Thyroid gland (tissue), 4 donors: ENCODE data around the gene NLRP10. TPM values are rescaled to one million over a fixed set of nuclear protein-coding genes. Genes with fewer than 3 reads are reported as not detected.

Experiments
- DNase-seq, 2 donors: peaks; one replicate each; pipeline ENCODE4 v3.0.0-alpha.2; 2019
- H3K27ac ChIP-seq, 3 donors: fragments of 200-600 bp; sonication (generic); 1 replicate in 2 of 3; 2 replicates in 1 of 3; pipeline ENCODE4 v1.5.1; 2016 to 2019; ENCODE audit warnings: mild to moderate bottlenecking in 1 of 3, moderate library complexity in 1 of 3
- H3K27me3 ChIP-seq: fragments of 200-600 bp; sonication (generic); one replicate; pipeline ENCODE4 v1.5.1; 2019
- H3K36me3 ChIP-seq, 2 donors: fragments of 200-600 bp; sonication (generic); one replicate each; pipeline ENCODE4 v1.5.1; 2016 to 2019
- H3K4me1 ChIP-seq, 2 donors: fragments of 200-600 bp; sonication (generic); one replicate each; pipeline ENCODE4 v1.5.1; 2017 to 2019
- H3K4me3 ChIP-seq, 3 donors: fragments of 200-600 bp; sonication (generic); replicated peaks in 1 of 3; 1 replicate in 2 of 3; 2 replicates in 1 of 3; pipeline ENCODE4 v1.5.1; 2016; ENCODE audit warnings: mild to moderate bottlenecking in 1 of 3
- H3K9me3 ChIP-seq: fragments of 200-600 bp; sonication (generic); one replicate; pipeline ENCODE4 v1.5.1; 2017
- POLR2A ChIP-seq, 2 donors: fragments of 450-650 bp; IDR thresholded peaks; one replicate each; pipeline ENCODE4 v1.6.1; 2017; ENCODE audit warnings: antibody characterized with exemption in 2 of 2, mild to moderate bottlenecking in 2 of 2, moderate library complexity in 1 of 2
- WGBS, 2 donors: methylation state at CpG; one replicate each; pipeline ENCODE4 v1.1.5; 2017; 5-methylcytosine and 5-hydroxymethylcytosine counted together
- intact Hi-C: fragments of 100-400 bp; cut with DNase I; formaldehyde crosslinking; loops from one replicate; pipeline ENCODE4 v1.15.1; 2023
- total RNA-seq, 4 donors: library from RNA; depleted of rRNA; stranded (reverse); fragments of >200 nt; gene quantifications; one replicate each; pipeline ENCODE4 v1.2.3, GENCODE V29; 2016
- TF ChIP-seq, protein P1 (sequence below), 6 experiments: fragments of 200-600 bp in 3 of 6; fragments of 450-650 bp in 3 of 6; sonication (generic) in 3 of 6; IDR thresholded peaks; one replicate each; pipeline ENCODE4 v1.5.1; 2016 to 2019; ENCODE audit warnings: antibody characterized with exemption in 6 of 6, mild to moderate bottlenecking in 2 of 6, inconsistent platforms in 1 of 6, moderate library complexity in 1 of 6

Gene NLRP10
- total RNA-seq, 4 donors from 2014 or later, result not detected

DNA sequence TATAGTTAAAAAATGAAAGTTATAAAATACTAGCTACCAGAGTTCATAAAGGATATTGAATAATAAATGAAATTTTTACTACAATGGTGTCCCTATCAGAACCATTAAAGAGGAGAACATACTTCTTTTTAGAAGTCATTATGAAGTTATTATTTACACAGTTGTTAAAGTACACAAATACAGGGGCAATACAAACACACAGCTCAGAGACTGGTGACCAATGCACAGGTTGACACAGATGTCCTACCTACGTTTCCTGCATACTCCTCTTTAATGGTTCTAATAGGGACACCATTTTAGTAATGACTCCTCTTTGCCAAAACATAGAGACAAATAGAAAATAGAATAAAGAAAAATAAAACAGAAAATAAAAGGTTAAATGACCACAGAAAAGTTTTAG lies 10.1 kb downstream of the NLRP10 start:
- H3K4me1 ChIP-seq, result no peaks in the 10 kb centered on the region
- 69 to 87% methylated on average over 1 of the region's 1 CpG for WGBS, 2 donors
- no peaks in the 10 kb centered on the region for H3K27me3 ChIP-seq
- intact Hi-C loops, result no loop called here
- H3K4me3 ChIP-seq, result no peak overlapping the region
- H3K36me3 ChIP-seq, result no peaks in the 10 kb centered on the region
- H3K27ac ChIP-seq, result no peak overlapping the region
- DNase-seq, result no peak
- H3K9me3 ChIP-seq, result no peaks in the 10 kb centered on the region
- no peak for TF ChIP-seq POLR2A (IDR thresholded peaks at IDR 0.05)
- TF ChIP-seq, protein P1, sequence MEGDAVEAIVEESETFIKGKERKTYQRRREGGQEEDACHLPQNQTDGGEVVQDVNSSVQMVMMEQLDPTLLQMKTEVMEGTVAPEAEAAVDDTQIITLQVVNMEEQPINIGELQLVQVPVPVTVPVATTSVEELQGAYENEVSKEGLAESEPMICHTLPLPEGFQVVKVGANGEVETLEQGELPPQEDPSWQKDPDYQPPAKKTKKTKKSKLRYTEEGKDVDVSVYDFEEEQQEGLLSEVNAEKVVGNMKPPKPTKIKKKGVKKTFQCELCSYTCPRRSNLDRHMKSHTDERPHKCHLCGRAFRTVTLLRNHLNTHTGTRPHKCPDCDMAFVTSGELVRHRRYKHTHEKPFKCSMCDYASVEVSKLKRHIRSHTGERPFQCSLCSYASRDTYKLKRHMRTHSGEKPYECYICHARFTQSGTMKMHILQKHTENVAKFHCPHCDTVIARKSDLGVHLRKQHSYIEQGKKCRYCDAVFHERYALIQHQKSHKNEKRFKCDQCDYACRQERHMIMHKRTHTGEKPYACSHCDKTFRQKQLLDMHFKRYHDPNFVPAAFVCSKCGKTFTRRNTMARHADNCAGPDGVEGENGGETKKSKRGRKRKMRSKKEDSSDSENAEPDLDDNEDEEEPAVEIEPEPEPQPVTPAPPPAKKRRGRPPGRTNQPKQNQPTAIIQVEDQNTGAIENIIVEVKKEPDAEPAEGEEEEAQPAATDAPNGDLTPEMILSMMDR (IDR thresholded peaks at IDR 0.05), result no peak

DNA sequence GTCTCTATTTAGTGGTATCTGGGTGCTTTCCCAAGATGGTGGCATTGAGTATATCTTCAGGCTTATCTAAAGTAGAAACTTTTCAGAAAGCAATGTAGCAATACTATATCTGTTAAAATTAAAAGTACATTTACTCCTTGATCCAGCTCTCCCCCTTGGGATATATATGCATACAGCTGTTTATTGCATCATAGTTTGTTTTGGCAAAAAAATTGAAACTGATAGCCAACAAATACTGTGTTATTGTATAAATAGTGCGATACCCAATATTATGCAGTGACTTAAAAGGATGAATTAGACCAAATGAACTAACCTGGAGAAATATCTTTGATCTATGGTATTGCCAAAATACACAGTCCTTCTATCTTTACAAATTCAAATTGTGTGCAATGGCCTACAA lies 15.3 kb downstream of the NLRP10 start:
- H3K27ac ChIP-seq, result no peak overlapping the region

DNA sequence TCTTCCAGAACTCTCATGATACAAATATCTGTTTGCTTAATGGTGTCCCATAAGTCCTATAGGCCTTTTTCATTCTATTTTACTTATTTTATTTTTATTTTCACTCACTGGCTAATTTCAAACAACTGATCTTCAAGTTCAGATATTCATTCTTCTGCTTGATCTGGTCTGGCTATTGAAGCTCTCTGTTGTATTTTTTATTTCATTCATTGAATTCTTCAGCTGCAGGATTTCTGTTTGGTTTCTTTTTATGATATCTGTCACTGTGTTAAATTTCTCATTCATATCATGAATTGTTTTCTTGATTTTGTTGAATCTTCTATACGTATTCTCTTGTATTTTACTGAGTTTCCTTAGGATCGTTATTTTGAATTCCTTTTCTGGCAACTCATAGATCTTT lies 21.1 kb downstream of the NLRP10 start:
- H3K27me3 ChIP-seq, result no peaks in the 10 kb centered on the region
- no peaks in the 10 kb centered on the region for H3K9me3 ChIP-seq
- H3K4me1 ChIP-seq, result no peaks in the 10 kb centered on the region
- intact Hi-C loops, result no loop called here
- 84 to 86% methylated on average over 2 of the region's 2 CpGs for WGBS, 2 donors
- H3K27ac ChIP-seq, result no peak overlapping the region
- TF ChIP-seq, protein P1 (IDR thresholded peaks at IDR 0.05), result no peak
- TF ChIP-seq POLR2A (IDR thresholded peaks at IDR 0.05), result no peak
- no peaks in the 10 kb centered on the region for H3K36me3 ChIP-seq
- H3K4me3 ChIP-seq, result no peak overlapping the region
- DNase-seq, result no peak

More for the DNA sequence above, 15.3 kb downstream of the NLRP10 start:
- Histone ChIP-seq H3K4me1 (no peaks in the 10 kb centered on the region), H3K27me3 (no peaks in the 10 kb centered on the region), H3K36me3 (no peaks in the 10 kb centered on the region), H3K4me3 (no peak overlapping the region), H3K9me3 (no peaks in the 10 kb centered on the region)
- TF ChIP-seq, protein P1 (IDR thresholded peaks at IDR 0.05), result no peak
- TF ChIP-seq POLR2A (IDR thresholded peaks at IDR 0.05), result no peak
- DNase-seq, result no peak
- intact Hi-C loops, result no loop called here
- 70 to 93% methylated on average over 1 of the region's 1 CpG for WGBS, 2 donors

DNA sequence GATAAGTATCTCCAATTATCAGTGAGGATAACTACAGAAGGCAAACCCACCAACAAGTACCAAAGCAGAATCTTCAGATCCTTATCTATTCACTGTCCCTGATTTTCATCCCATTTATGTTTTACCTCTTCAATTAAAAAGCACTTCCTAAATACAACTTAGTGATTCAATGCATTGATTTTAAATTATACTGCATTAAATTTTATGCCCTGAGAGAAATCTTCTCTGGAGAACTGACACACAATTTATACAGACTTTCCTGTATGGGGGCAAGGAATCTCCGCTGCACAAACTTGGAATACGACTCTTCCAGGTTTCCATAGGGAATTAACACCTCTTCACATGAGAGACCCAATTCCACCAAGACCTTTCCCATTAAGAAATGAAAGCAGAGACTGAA lies 23.6 kb downstream of the NLRP10 start, which contains the start of gene OR10A3:
Gene OR10A3, minus strand, starts transcription at position 101 of the 400 bp plus-strand sequence. CDS start 2,188 bp downstream, outside the sequence.
- no peaks in the 10 kb centered on the region for H3K9me3 ChIP-seq
- H3K4me1 ChIP-seq, result no peaks in the 10 kb centered on the region
- no peak within 1 kb of the TSS for H3K27ac ChIP-seq
- H3K27me3 ChIP-seq, result no peaks in the 10 kb centered on the region
- 92% methylated on average over 2 of the region's 2 CpGs for WGBS, 2 donors
- TF ChIP-seq, protein P1 (IDR thresholded peaks at IDR 0.05), result no peak
- no peak for TF ChIP-seq POLR2A (IDR thresholded peaks at IDR 0.05)
- no peak for DNase-seq
- intact Hi-C loops, result no loop called here
- H3K4me3 ChIP-seq, result no peak within 1 kb of the TSS
- H3K36me3 ChIP-seq, result no peaks in the 10 kb centered on the region

DNA sequence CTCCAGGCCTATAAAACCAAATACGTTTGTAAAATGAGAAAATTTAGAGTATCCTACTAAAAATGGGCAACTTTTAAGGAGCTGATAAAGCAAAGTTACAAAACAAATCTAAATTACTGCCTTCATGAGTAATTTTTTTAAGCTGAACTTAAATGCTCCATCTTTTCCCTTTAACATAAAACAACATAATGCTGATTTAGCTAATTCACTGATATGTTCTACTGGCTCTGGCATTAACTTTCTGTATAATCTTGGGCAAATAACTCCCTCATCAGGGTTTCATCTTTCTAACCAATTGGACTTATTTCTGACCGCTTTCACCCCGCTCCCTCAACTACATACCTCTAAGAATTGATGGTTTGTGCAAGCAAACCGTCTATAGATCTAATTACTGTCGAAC lies 24.1 kb downstream of the NLRP10 start:
- 55 to 63% methylated on average over 5 of the region's 5 CpGs for WGBS, 2 donors
- no peaks in the 10 kb centered on the region for H3K27me3 ChIP-seq
- intact Hi-C loops, result no loop called here

More for the DNA sequence above, 24.1 kb downstream of the NLRP10 start:
- Histone ChIP-seq H3K4me1 (no peaks in the 10 kb centered on the region), H3K27ac (no peak overlapping the region), H3K9me3 (no peaks in the 10 kb centered on the region), H3K36me3 (no peaks in the 10 kb centered on the region), H3K4me3 (no peak overlapping the region)
- TF ChIP-seq, protein P1 (IDR thresholded peaks at IDR 0.05), result no peak
- TF ChIP-seq POLR2A (IDR thresholded peaks at IDR 0.05), result no peak
- no peak for DNase-seq
